Measurements from ENCODE around the gene RAB37.

RAB37 gene

DNA sequence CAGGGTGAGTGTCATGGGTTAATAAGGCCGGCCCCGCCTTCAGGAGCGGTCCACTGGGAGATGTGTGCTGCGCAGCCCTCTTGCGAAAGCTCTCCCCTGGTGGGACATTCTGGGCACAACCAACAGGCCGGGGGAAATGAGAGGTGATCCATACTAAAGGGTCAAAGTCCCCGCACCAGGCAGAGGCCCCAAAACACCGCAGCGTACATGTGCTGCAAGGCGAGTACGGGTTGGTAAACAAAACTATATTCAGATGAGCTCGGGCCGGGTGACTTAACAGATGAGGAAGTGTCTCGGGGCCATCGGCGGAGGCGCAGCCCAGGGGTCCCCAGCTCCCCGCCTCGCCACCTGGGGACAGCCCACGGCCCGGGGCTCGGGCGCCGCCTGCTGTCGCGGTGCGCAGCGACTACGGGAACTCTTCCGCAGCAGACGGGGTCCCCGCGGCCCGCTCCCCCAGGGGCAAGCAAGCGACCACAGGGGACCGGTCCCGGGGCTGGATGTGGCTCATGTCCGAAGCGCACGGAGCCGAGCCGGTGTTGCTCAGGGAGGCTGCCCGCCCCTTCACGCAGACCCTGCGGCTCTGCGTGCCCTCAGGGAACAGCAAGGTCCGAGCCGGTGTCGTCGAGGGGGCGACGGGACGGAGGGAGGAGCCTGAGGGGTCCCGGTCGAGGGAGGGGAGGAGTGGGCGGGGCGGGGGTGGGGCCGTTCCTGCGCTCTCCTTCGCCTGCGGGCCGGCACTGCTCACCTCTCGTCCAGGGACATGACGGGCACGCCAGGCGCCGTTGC lies at the start of gene RAB37:
TSS of gene RAB37 (plus strand) at position 744 of the 786 bp plus-strand sequence. CDS start at position 761, 17 bp downstream.
- DNase-seq = peak in 1 of 2 donors; percentile 36

DNA sequence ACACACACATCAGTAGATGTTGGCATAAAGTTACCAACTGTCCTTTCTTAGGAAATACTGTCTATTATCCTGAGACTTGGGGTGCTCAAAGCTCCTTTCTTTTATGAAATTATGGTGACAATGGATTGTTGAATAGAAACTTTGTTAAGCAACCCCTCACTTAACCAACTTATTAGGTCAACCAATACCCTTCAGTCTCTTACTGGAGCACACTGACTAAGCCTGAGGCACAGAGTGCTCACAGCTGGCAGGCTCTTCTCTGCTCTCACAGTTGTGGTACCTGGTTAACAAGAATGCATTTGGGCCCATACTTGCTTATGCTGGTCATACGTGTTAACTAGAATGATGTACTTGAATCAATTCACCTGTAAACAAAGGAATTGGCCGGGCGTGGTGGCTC lies 49.2 kb upstream of the RAB37 start:
- DNase-seq = no peak

DNA sequence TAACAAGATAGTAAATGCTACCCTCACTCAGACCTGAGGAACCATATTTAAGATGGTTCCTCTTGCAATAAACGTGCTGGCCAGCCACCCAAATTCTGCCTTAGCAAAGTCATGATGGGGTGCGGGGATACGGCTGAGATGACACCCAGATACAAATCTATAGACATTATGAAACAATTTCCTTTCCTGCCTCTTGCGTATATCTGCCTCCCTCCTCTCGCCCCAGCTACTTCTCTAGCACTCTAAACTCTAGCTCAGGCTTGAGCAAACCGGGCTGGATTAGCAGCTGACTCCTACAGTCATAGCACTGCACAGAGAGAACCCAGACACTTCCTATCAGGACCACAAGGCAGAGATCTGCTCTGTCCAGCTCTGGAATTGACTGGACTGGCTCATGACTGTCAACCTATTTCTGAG lies 46.6 kb upstream of the RAB37 start:
- DNase-seq = no peak

DNA sequence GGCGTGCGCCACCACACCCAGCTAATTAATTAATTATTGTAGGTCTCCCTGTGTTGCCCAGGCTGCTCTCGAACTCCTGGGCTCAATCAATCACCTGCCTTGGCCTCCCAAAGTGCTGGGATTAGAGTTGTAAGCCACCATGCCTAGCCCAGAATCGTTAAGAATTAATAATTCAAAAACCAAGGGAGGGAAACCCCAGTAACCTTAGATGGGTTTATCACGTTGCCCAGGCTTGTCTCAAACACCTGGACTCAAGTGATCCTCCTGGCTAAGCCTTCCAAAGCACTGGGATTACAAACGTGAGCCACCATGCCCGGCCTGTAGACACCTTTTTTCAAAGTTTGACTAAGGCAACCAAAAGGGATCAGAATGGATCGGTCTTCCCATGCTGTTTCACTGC lies 45.9 kb upstream of the RAB37 start:
- DNase-seq = no peak

DNA sequence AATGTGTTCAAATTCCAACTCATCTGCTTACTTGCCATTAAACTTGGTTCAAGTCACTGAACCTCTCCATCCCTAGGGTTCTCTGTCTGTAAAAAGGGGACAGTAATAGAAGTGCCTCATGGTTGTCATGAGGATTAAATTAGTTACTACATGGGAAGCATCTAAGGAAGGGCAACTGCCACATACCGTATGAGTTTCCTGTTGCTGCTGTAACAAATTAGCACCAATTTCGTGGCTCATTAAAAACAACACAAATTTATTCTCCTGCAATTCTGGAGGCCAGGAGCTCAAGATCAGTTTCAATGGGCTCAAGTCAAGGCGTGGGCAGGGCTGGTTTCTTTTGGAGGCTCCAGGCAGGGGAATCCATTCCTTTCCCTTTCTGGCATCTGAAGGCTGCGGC lies 43.0 kb upstream of the RAB37 start:
- no peak for DNase-seq

GRCh38 chr17:74695629-74696028 lies 41.4 kb upstream of the RAB37 start:
- no peak for DNase-seq

DNA sequence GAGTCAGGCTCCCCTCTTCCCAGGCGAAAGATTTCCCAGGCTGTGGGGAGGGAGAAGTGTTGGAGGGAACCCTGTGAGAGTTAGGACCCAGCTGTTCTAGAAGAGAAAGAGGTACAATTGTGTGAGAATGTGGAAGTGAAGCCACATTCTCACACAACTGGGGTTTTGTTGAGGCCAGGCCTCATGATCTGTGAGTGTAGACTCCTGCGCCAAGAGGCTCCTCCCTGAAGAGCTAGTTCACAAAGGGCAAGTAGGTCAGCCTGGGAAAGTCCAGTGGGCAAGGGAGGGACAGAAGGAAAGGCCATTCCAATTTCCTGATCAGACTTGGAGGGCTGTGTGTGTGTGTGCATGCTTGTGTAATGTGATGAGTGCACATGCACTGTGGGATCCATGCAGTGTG lies 39.5 kb upstream of the RAB37 start:
- no peak for DNase-seq

DNA sequence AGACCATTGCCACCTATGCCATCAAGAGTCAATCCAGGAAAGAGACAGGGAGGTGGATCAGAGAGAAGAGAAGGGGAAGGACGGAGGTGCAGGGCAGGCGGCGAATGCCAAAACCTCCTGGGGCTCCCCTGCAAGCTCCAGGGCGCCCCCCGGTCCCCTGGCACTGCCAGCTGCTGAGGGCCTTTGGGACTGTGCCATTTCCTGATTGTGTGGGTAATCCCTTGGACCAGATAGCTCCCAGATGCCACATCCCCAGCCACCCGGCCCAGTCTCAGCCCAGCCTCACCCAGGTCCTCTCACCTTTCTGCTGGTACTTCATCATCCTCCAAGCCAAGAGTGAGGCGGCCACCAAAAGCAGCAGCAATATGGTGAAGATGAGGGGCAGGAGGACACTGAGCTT lies 39.0 kb upstream of the RAB37 start:
- no peak for DNase-seq

GRCh38 chr17:74699236-74699635 lies 37.8 kb upstream of the RAB37 start:
- no peak for DNase-seq

- DNase-seq = no peak
These were observed 34.8 kb upstream of the RAB37 start for GRCh38 chr17:74702116-74702871.

DNA sequence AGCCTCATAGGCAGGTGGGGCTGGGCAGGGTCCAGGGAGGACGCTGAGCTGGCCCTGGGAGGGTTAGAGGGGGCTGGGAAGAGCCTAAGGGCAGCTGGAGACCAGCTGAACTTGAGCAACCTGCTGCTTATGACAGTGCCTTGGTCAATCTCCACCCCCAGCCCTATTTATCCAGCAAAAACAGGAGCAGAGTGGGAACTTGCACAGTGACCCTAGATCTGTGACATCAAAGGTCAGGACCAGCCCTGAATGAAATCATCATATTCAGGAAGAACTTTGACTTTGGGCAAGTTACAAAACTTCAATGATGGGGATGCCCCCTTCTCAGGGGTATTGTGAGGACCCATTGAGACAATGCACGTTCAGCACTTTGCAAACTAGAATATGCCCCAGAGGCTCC lies 33.7 kb upstream of the RAB37 start:
- DNase-seq = no peak

DNA sequence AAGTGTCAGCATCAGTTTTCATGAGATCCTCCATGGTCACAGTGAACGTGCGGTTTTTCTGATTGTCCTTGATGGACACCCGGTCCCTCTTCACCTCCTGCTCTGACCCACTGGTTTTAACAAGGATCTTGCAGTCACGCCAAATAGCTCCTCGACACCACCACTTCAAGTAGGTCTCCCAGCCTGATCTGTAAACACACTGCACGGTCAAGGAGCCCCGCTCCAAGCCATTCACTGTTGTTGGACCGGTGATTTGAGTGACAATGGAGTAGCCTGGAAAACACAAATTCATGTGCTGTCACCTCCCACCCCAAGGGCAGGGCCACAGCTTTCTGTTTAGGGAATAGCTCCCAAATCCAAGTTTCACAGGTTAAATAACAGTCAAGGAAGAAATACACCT lies 32.5 kb upstream of the RAB37 start:
- DNase-seq = no peak

DNA sequence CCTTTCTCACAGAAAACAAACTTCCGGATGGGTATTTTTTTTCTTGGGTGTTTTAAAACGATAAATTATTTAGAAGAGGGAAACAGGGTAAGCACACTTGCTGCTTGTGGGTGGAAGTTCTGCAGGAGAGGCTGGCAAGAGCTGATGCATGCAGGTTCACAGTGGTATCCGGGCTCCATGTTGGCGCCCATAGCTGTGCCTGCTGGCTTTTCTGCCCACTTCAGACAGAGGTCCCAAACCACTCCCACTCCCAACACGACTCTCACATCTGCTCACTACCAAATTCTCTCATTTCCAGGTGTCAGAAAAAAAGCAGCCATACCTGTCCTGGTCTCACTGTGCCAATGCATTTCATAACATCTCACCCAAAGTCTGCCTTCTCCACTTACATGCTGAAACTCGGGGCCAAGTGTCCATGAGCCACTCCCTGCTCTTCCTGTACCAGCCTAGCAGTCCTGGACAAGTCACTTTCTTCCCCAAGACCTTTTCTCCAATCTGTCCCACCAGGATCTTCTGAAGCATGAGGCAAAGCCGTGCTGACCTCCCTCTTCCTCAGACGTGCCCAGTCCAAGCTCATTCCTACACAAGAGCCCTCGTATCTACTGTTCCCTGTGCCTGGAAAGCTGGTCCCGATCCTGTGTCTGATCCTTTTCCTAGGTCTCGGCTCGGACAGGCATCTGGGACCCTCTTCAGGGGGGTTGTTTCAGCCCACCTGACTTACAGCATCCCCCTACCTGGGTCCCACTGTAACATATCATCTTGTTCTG lies 25.8 kb upstream of the RAB37 start:
- no peak for DNase-seq

DNA sequence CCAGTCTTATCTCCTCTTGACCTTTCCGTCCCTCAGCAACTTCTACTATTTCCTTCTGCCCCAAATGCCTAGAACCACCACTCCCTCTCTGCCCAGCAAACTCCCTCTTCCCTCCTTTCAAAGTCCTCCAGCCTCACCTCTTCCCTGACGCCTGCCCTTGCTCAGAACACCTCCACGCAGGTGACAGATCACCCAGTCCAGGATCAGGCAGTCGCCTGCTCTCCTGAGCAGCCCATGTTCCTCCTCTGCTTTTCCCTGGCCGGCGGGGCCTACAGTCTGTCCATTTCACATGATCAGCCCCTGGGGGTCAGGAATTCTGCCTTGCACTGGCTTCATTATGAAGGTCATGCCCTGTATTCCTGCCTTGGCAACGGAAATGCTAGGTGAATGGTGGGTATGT lies 24.8 kb upstream of the RAB37 start:
- DNase-seq = no peak

DNA sequence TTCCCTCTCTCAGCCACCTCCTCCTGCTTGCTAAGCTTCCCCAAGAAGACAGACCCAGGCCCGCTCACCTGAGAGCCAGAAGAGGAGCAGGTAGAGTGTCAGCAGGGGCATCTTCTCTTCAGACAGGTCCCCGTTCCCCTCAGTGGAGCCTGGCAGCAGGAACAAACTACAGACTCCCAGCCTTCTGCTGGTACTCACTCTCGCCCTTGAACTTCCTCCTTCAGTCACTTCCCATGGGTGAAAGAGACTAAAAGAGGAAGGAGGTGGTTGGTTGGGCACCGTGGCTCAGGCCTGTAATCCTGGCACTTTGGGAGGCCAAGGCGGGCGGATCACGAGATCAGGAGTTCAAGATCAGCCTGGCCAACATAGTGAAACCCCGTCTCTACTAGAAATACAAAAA lies 24.3 kb upstream of the RAB37 start, which contains the start of gene CD300LF:
TSS of gene CD300LF (minus strand) at position 168 of the 400 bp plus-strand sequence. CDS start at position 111, 57 bp downstream.
- DNase-seq = no peak

GRCh38 chr17:74713171-74713755 lies 23.8 kb upstream of the RAB37 start:
- DNase-seq = no peak

DNA sequence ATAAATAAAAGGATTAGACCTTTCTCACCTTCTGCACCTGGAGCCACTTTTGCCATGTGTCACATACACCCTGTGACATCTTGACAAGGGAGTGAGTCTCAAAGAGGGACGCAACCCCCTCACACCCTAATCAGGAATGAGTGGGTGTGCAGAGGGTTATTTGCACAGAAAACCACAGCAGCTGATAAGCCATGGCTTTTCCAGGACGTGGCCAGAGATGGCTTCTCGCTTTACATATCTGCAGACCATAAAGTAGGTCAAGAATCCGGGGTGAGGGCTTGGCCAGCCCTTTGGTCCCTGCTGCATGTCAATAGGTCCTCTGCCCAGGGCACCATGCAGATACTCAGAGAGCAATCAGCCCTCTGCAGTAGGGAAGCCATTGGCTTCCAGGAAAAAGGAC lies 21.9 kb upstream of the RAB37 start:
- no peak for DNase-seq

- DNase-seq = no peak
These were observed 16.6 kb upstream of the RAB37 start for GRCh38 chr17:74720506-74720905.

- DNase-seq = no peak
These were observed 14.3 kb upstream of the RAB37 start for GRCh38 chr17:74722782-74723181.

- DNase-seq = no peak
These were observed 13.2 kb upstream of the RAB37 start for GRCh38 chr17:74723891-74724290.

- no peak for DNase-seq
These were observed 11.9 kb upstream of the RAB37 start for GRCh38 chr17:74725111-74725510.

DNA sequence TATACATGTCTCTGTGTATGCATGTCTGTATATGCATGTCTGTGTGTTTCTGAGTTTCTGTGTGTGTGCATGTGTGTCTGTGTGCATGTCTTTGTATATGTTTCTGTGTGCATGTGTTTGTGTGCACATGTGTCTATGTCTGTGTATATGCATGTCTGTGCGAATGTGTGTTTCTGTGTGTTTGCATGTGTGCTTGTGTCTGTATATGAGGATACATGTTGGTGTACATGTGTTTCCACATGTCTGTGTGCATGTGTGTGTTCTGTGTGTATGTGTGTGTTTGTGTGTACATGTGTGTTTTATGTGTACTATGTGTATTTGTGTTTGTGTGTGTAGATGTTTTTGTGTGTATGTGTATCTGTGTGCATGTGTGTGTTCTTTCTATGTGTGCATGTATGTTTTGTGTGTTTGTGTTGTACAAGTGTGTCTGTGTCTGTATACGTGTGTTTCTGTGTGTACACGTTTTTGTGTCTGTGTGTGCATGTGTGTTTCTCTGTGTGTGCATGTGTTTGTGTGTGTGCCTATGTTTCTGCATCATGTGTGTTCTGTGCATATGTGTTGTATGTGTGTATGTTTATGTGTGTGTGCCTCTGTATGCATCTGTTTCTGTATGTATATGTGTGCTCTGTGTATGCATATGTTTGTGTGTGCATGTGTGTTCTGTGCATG lies 8.9 kb upstream of the RAB37 start:
- no peak for DNase-seq

- DNase-seq = no peak
These were observed 8.4 kb upstream of the RAB37 start for GRCh38 chr17:74728702-74729075.

Data from activated CD4-positive, alpha-beta T cell treated with anti-CD3 and anti-CD28 coated beads for 4 hours (primary cell).